ENCODE measurements around the gene SRRM2. TPM values are rescaled to one million over a fixed set of nuclear protein-coding genes. Genes with fewer than 3 reads are reported as not detected.
A peak's percentile ranks its signal among the peaks of the same experiment; 100 is the strongest.

The SRRM2 gene
- 376 TPM for polyA plus RNA-seq (2012; ENCODE audit: missing spikeins)

DNA sequence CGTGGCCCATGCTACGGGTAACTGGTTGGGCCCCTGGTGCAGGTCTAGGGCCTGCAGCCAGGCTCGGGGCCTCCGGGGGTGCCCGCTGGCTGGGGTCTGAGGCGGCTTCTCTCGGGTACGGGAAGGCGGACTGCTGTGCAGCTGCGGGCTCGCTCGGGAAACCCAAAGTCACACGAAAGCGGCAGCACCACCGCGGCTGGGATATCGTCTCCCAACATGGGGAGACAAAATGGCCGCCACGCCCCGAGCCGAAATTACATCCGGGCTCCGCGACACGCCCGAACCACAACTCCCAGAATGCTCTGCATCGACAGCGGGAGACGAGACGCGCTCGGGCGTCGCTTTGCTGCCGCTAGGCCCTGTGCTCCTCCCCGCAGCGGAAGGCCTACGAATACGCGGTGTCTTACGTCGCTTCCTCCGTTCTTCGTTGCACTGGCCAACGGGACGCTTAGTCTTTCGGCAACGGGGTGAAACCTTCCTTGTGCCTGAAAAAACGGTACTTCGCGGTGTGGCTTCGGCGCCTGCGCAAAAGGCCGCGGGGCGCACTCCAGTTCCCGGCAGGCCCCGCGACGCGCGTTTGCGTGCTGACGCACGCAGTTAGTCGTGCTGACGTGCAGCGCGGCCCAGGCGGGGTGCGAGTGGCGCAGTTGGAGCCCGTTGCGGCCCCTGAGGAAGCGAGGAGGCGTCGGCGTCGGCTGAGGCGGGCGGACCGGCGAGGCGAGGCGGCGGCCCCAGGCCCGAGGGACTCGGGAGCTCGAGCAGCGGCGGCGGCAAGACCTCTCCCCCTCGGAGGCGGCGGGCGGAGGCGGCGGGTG lies at the start of gene SRRM2:
Gene SRRM2 (plus strand): TSS at position 604 of the 815 bp plus-strand sequence. CDS start 3,727 bp downstream, outside the sequence.
- FAIRE-seq, result peak; percentile 97

GRCh38 chr16:2702871-2703745 lies 49.3 kb upstream of the SRRM2 start:
- DNase-seq (ENCODE audit: insufficient read length) (no peak), FAIRE-seq (no peak)
- TF ChIP-seq POLR2AphosphoS5 (IDR thresholded peaks at IDR 0.05; ENCODE audit: low read depth, low read length) (no peak), POLR2A (IDR thresholded peaks at IDR 0.05; ENCODE audit: low read depth, low read length) (no peak), TAF1 (IDR thresholded peaks at IDR 0.05; ENCODE audit: borderline replicate concordance, low read depth, low read length) (no peak)

More for the DNA sequence above, at the start of gene SRRM2:
- peak; percentile 80 for TF ChIP-seq TAF1 (IDR thresholded peaks at IDR 0.05; ENCODE audit: borderline replicate concordance, low read depth, low read length)
- TF ChIP-seq POLR2AphosphoS5 (IDR thresholded peaks at IDR 0.05; ENCODE audit: low read depth, low read length), result peak; percentile 72; the same call in 1 of the 2 replicates
- peak; percentile 93 for TF ChIP-seq POLR2A (IDR thresholded peaks at IDR 0.05; ENCODE audit: low read depth, low read length)
- peak; percentile 94 for DNase-seq (ENCODE audit: insufficient read length)

- TF ChIP-seq POLR2A (IDR thresholded peaks at IDR 0.05; ENCODE audit: low read depth, low read length) (no peak), TAF1 (IDR thresholded peaks at IDR 0.05; ENCODE audit: borderline replicate concordance, low read depth, low read length) (no peak), POLR2AphosphoS5 (IDR thresholded peaks at IDR 0.05; ENCODE audit: low read depth, low read length) (no peak)
- FAIRE-seq (no peak), DNase-seq (ENCODE audit: insufficient read length) (no peak)
Observed at GRCh38 chr16:2704166-2704982, 48.1 kb upstream of the SRRM2 start.

- FAIRE-seq, result no peak
- no peak for DNase-seq (ENCODE audit: insufficient read length)
- no peak for TF ChIP-seq POLR2A (IDR thresholded peaks at IDR 0.05; ENCODE audit: low read depth, low read length)
- no peak for TF ChIP-seq TAF1 (IDR thresholded peaks at IDR 0.05; ENCODE audit: borderline replicate concordance, low read depth, low read length)
Observed at GRCh38 chr16:2704983-2705275, 47.5 kb upstream of the SRRM2 start.

GRCh38 chr16:2705351-2705750 lies 47.1 kb upstream of the SRRM2 start:
- FAIRE-seq (no peak), DNase-seq (ENCODE audit: insufficient read length) (no peak)
- TF ChIP-seq TAF1 (IDR thresholded peaks at IDR 0.05; ENCODE audit: borderline replicate concordance, low read depth, low read length), result no peak
- TF ChIP-seq POLR2A (IDR thresholded peaks at IDR 0.05; ENCODE audit: low read depth, low read length), result no peak
- no peak for TF ChIP-seq POLR2AphosphoS5 (IDR thresholded peaks at IDR 0.05; ENCODE audit: low read depth, low read length)

DNA sequence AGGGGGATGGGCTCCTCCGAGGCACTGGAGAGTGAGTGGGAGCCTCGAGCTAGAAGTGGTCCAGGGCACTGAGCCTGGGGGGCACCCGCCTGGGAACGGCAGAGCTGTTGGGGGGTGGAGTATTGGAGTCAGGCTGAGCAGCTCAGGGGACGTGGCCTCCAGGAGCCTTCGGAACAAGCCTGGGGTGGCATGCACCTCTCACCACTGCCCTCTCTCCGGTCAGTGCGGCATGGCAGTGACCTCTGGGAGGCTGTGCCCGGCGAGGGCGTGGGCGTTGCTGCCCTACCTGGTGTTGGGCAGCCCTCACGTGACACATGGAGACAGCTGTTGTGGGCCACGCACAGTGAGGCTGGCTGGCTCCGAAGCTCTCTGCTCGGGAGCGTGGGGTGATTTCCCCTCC lies 46.4 kb upstream of the SRRM2 start:
- DNase-seq (ENCODE audit: insufficient read length) (no peak), FAIRE-seq (no peak)
- TF ChIP-seq POLR2A (IDR thresholded peaks at IDR 0.05; ENCODE audit: low read depth, low read length) (no peak), TAF1 (IDR thresholded peaks at IDR 0.05; ENCODE audit: borderline replicate concordance, low read depth, low read length) (no peak), POLR2AphosphoS5 (IDR thresholded peaks at IDR 0.05; ENCODE audit: low read depth, low read length) (no peak)

DNA sequence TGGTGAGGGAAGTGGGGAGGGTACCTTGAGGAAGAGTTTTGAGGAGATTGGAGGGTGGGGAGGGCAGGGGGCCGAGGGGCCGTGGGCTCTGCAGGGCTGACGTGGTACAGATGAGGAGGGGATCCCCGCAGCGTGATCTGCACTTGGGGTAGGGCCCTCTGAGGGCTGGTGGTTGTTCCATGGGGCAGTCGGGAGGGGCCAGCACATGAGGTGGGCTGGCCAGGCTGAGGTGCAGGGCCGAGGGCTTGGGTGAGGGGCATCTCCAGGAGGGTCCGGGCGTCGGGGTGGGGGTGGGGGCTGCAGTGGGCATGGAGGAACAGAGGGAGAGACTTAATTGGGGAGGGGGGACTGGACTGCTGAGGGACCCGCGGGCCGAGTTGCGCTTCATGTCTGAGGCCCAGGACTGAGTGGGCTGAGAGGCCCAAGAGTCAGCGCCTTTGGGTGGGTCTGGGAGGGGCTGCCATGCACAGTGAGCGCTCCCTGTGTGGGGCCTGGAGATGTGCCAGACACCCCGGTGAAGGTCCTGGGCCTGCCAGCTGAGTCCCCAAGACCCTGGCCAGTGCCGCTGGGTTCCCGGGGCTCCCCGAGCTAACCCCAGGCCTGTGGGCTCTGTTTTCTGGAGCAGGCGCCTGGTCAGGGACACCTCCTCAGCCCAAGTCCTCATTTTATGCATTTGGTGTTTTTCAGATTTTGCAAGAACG lies 45.7 kb upstream of the SRRM2 start:
- DNase-seq (ENCODE audit: insufficient read length), result no peak
- no peak for FAIRE-seq
- no peak for TF ChIP-seq POLR2AphosphoS5 (IDR thresholded peaks at IDR 0.05; ENCODE audit: low read depth, low read length)
- TF ChIP-seq TAF1 (IDR thresholded peaks at IDR 0.05; ENCODE audit: borderline replicate concordance, low read depth, low read length), result no peak
- no peak for TF ChIP-seq POLR2A (IDR thresholded peaks at IDR 0.05; ENCODE audit: low read depth, low read length)

- TF ChIP-seq TAF1 (IDR thresholded peaks at IDR 0.05; ENCODE audit: borderline replicate concordance, low read depth, low read length), result no peak
- no peak for TF ChIP-seq POLR2A (IDR thresholded peaks at IDR 0.05; ENCODE audit: low read depth, low read length)
- TF ChIP-seq POLR2AphosphoS5 (IDR thresholded peaks at IDR 0.05; ENCODE audit: low read depth, low read length), result no peak
- no peak for DNase-seq (ENCODE audit: insufficient read length)
- FAIRE-seq, result no peak
Observed at GRCh38 chr16:2707368-2708289, 44.8 kb upstream of the SRRM2 start.

- TF ChIP-seq POLR2AphosphoS5 (IDR thresholded peaks at IDR 0.05; ENCODE audit: low read depth, low read length), result no peak
- TF ChIP-seq TAF1 (IDR thresholded peaks at IDR 0.05; ENCODE audit: borderline replicate concordance, low read depth, low read length), result no peak
- TF ChIP-seq POLR2A (IDR thresholded peaks at IDR 0.05; ENCODE audit: low read depth, low read length), result no peak
- DNase-seq (ENCODE audit: insufficient read length) (no peak), FAIRE-seq (no peak)
Observed at GRCh38 chr16:2708290-2708639, 44.2 kb upstream of the SRRM2 start.

Data from GM12892 (cell line).